Kidney (tissue), 14 donors: ENCODE measurements around the gene PLEKHG4. TPM values are rescaled to one million over a fixed set of nuclear protein-coding genes. Genes with fewer than 3 reads are reported as not detected.
A peak's percentile ranks its signal among the peaks of the same experiment; 100 is the strongest.

Source experiments
- DNase-seq, 5 donors: peaks; one replicate each; pipeline ENCODE4 v3.0.0-alpha.2; 2013 to 2020
- FAIRE-seq: peaks from 2 replicates; lab custom pipeline; 2012; peaks lifted over from hg19 to GRCh38; lab: Jason Lieb, UNC
- H3K27ac ChIP-seq, 2 donors: one replicate each; pipeline ENCODE4 v1.7.0; 2013; ENCODE audit warnings: low read depth in 2 of 2, low read length in 2 of 2, inconsistent platforms in 1 of 2
- H3K27me3 ChIP-seq: one replicate; pipeline ENCODE4 v1.7.1; 2013; ENCODE audit warnings: low read length, inconsistent platforms; ENCODE audit not compliant: control insufficient read depth, insufficient read depth
- H3K36me3 ChIP-seq, 3 donors: one replicate each; pipeline versions ENCODE4 v1.7.0 to v1.7.1; 2013; ENCODE audit warnings: low read length in 3 of 3, control low read depth in 1 of 3, inconsistent platforms in 1 of 3; ENCODE audit not compliant: insufficient read depth in 3 of 3, control insufficient read depth in 2 of 3
- H3K4me1 ChIP-seq, 3 donors: one replicate each; pipeline versions ENCODE4 v1.7.0 to v1.7.1; 2013; ENCODE audit warnings: low read length in 3 of 3, inconsistent platforms in 1 of 3, low read depth in 1 of 3; ENCODE audit not compliant: control insufficient read depth in 2 of 3, insufficient read depth in 2 of 3
- H3K4me3 ChIP-seq, 3 donors: one replicate each; pipeline versions ENCODE4 v1.7.0 to v1.8.1; 2013; ENCODE audit warnings: low read length in 3 of 3, control low read depth in 1 of 3, inconsistent platforms in 1 of 3
- H3K9ac ChIP-seq, 3 donors: one replicate each; pipeline versions ENCODE4 v1.7.0 to v1.7.1; 2013; ENCODE audit warnings: low read length in 3 of 3, control low read depth in 1 of 3, inconsistent platforms in 1 of 3
- H3K9me3 ChIP-seq, 3 donors: one replicate each; pipeline versions ENCODE4 v1.7.0 to v1.7.1; 2013; ENCODE audit warnings: low read length in 3 of 3, control low read depth in 1 of 3, inconsistent platforms in 1 of 3; ENCODE audit not compliant: control insufficient read depth in 2 of 3, insufficient read depth in 1 of 3
- intact Hi-C: fragments of 100-400 bp; cut with DNase I; formaldehyde crosslinking; loops from one replicate; pipeline ENCODE4 v1.11.1; 2022
- polyA plus RNA-seq: library from polyadenylated mRNA; stranded (reverse); fragments of 350-450 nt; fragmentation: Illumina TruSeq; extraction: RNeasy Lipid Tissue Mini Kit (QIAGEN cat#74804); gene quantifications from one replicate; pipeline ENCODE4 v1.2.3, GENCODE V29; 2014; ENCODE audit warnings: low read depth, low replicate concordance; ENCODE audit not compliant: insufficient read depth
- total RNA-seq: library from RNA; stranded (reverse); fragmentation: NEBNext Ultra II Directional; extraction: Animal tissue kit (Norgen Biotek cat#: 25700); gene quantifications from one replicate; pipeline ENCODE4 v1.2.1, GENCODE V29; 2021
- TF ChIP-seq, protein P1 (sequence below): IDR thresholded peaks from 3 replicates; pipeline ENCODE4 v1.5.1; 2012; ENCODE audit warnings: mild to moderate bottlenecking, moderate library complexity, borderline replicate concordance; ENCODE audit not compliant: insufficient read depth; ENCODE audit errors: extremely low read depth
- donor health status: control.
- donor health status: control.
- donor health status: control.
- donor health status: control.
- donor health status: control.
- donor health status: DM: yes; HTN: yes; CAD: no.
- donor health status: Normal renal cell carcinoma (clear cell type).

The PLEKHG4 gene
- total and polyA plus RNA-seq, 2 donors from 2014 or later: 2.6 to 10.1 TPM

DNA sequence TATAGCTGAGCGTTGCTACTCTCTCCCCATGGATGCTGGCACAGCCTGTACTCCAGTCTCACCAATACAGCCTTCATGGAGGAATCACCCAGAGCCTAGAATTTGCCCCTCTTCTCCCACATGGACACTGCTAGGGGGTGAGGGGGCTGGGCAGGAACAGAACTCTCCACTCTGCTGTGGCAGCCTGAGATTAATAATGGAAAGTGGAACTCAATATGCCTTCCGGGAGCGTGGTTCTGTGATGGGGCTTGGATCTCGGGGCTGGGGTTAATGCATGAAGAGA, 29.3 kb upstream of the PLEKHG4 start:
- peaks cover 13% of the 10 kb centered on the region for H3K27me3 ChIP-seq
- H3K27ac ChIP-seq: no peak overlapping the region
- no peak overlapping the region for H3K4me3 ChIP-seq
- DNase-seq (peak in 2 of 5 donors; percentile 19 to 47), FAIRE-seq (no peak)
- H3K9ac ChIP-seq: no peak overlapping the region
- H3K9me3 ChIP-seq: no peaks in the 10 kb centered on the region
- no peaks in the 10 kb centered on the region for H3K36me3 ChIP-seq
- TF ChIP-seq, protein P1, sequence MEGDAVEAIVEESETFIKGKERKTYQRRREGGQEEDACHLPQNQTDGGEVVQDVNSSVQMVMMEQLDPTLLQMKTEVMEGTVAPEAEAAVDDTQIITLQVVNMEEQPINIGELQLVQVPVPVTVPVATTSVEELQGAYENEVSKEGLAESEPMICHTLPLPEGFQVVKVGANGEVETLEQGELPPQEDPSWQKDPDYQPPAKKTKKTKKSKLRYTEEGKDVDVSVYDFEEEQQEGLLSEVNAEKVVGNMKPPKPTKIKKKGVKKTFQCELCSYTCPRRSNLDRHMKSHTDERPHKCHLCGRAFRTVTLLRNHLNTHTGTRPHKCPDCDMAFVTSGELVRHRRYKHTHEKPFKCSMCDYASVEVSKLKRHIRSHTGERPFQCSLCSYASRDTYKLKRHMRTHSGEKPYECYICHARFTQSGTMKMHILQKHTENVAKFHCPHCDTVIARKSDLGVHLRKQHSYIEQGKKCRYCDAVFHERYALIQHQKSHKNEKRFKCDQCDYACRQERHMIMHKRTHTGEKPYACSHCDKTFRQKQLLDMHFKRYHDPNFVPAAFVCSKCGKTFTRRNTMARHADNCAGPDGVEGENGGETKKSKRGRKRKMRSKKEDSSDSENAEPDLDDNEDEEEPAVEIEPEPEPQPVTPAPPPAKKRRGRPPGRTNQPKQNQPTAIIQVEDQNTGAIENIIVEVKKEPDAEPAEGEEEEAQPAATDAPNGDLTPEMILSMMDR: no peak
- intact Hi-C loops: loop anchor here (10.0 kb wide), 1 partner anchor 225 kb away; no protein-coding TSS in a partner anchor
- H3K4me1 ChIP-seq: peaks cover 0 to 16% (median 0%) of the 10 kb centered on the region in 3 donors

- DNase-seq (peak in 2 of 5 donors; percentile 30 to 43), FAIRE-seq (no peak)
- no peaks in the 10 kb centered on the region for H3K9me3 ChIP-seq
- intact Hi-C loops: loop anchor here (10.0 kb wide), 1 partner anchor 222 kb away; no protein-coding TSS in a partner anchor
- no peak overlapping the region for H3K27ac ChIP-seq
- peaks cover 0 to 8% (median 0%) of the 10 kb centered on the region in 3 donors for H3K4me1 ChIP-seq
- no peak overlapping the region for H3K9ac ChIP-seq
- H3K27me3 ChIP-seq: peaks cover 13% of the 10 kb centered on the region
- H3K36me3 ChIP-seq: no peaks in the 10 kb centered on the region
- H3K4me3 ChIP-seq: no peak overlapping the region
- TF ChIP-seq, protein P1: no peak
These were observed 26.5 kb upstream of the PLEKHG4 start for GRCh38 chr16:67252609-67253497.

DNA sequence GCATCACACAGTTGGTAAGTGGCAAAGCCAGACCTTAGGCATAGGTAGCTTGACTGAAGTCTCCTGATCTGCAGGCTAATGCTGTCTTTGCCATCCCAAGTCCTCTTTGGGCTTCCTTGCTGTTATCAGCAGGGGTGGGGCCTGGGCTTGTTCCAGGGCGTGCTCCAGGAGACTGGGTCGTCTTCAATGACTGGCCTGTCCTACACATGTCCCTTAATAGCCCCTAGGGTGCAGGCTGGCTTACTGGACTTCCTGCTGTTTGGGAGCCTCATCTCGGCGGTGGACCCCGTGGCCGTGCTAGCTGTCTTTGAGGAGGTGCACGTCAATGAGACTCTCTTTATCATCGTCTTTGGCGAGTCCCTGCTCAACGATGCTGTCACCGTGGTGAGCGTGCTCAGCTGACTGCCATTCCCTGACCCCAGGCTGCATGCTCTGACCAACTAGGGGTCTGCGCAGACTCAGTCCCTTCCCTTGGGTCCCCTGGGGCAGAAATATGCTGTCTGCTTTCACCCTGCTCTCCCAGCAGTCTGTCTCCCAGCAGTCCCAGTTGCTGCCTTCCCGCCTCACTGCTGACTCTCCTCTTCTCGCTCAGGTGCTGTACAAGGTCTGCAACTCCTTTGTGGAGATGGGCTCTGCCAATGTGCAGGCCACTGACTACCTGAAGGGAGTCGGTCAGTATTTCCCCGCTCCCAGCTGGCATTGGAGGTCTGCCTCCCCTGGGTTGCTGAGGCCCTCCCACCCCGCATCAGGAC, 24.4 kb upstream of the PLEKHG4 start:
- no peak overlapping the region for H3K9ac ChIP-seq
- FAIRE-seq: no peak
- no peaks in the 10 kb centered on the region for H3K36me3 ChIP-seq
- H3K27me3 ChIP-seq: peaks cover 6% of the 10 kb centered on the region
- H3K27ac ChIP-seq: no peak overlapping the region
- peak in 2 of 5 donors; percentile 30 to 37 for DNase-seq
- intact Hi-C loops: loop anchor here (10.0 kb wide), 1 partner anchor 220 kb away; no protein-coding TSS in a partner anchor
- no peak overlapping the region for H3K4me3 ChIP-seq
- no peaks in the 10 kb centered on the region for H3K4me1 ChIP-seq
- no peaks in the 10 kb centered on the region for H3K9me3 ChIP-seq
- TF ChIP-seq, protein P1: no peak
